Measurements from ENCODE around the gene ZG16B.

DNA sequence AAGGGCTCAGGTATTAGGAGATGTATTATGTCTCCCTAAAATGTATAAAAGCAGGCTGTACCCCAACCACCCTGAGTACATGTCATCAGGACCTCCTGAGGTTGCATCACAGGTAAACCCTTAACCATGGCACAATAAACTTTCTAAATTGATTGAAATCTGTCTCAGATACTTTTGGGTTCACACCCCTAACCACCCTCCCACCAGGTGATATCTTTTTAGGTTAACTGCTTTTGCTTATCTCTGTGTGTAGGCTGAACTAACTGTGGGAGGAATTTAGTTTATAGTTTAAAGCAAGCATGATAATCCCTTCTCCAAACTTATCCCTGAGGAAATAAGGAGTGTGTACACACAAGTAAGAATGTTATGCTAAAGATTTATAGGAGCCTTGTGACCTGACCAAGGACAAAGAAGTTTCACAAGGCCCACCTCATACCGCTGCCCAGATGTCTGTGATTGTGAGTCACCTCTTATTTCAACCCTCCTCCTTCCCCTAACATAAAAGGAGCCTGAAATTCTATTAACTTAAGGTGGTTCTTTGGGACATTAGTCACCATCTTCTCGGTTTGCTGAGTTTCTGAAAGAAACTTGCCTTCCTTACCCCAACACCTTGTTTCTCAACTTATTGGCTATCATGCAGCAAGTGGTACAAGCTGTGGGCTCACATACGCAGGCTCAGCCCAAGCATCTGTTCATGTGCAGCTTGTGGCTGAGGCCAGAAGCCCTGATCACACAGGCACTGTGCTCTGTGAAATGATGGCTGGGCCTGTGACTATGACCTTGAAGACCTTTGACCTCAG lies 16.6 kb downstream of the ZG16B start:
- TF ChIP-seq, protein P1, sequence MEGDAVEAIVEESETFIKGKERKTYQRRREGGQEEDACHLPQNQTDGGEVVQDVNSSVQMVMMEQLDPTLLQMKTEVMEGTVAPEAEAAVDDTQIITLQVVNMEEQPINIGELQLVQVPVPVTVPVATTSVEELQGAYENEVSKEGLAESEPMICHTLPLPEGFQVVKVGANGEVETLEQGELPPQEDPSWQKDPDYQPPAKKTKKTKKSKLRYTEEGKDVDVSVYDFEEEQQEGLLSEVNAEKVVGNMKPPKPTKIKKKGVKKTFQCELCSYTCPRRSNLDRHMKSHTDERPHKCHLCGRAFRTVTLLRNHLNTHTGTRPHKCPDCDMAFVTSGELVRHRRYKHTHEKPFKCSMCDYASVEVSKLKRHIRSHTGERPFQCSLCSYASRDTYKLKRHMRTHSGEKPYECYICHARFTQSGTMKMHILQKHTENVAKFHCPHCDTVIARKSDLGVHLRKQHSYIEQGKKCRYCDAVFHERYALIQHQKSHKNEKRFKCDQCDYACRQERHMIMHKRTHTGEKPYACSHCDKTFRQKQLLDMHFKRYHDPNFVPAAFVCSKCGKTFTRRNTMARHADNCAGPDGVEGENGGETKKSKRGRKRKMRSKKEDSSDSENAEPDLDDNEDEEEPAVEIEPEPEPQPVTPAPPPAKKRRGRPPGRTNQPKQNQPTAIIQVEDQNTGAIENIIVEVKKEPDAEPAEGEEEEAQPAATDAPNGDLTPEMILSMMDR (IDR thresholded peaks at IDR 0.05) = no peak
- TF ChIP-seq EZH2 (IDR thresholded peaks at IDR 0.05) = no peak
